ENCODE data around the gene INPP5B.

The INPP5B gene

GRCh38 chr1:37867784-37868183 is 79.1 kb downstream of the INPP5B start:
- no peak overlapping the region for H3K4me3 ChIP-seq (ENCODE audit: low read depth, low read length)
- DNase-seq (ENCODE audit: low read depth) = no peak
- TF ChIP-seq CTCF (IDR thresholded peaks at IDR 0.05; ENCODE audit: insufficient read depth, low read depth, low read length, missing control alignments) = no peak

- no peak overlapping the region for H3K4me3 ChIP-seq (ENCODE audit: low read depth, low read length)
- no peak for TF ChIP-seq CTCF (IDR thresholded peaks at IDR 0.05; ENCODE audit: insufficient read depth, low read depth, low read length, missing control alignments)
- no peak for DNase-seq (ENCODE audit: low read depth)
Observed at GRCh38 chr1:37866491-37866890, 80.4 kb downstream of the INPP5B start.

GRCh38 chr1:37865348-37866120 is 81.3 kb downstream of the INPP5B start:
- TF ChIP-seq CTCF (IDR thresholded peaks at IDR 0.05; ENCODE audit: insufficient read depth, low read depth, low read length, missing control alignments) = no peak
- H3K4me3 ChIP-seq (ENCODE audit: low read depth, low read length) = no peak overlapping the region
- DNase-seq (ENCODE audit: low read depth) = no peak

GRCh38 chr1:37862330-37862729 is 84.5 kb downstream of the INPP5B start:
- no peak overlapping the region for H3K4me3 ChIP-seq (ENCODE audit: low read depth, low read length)
- no peak for DNase-seq (ENCODE audit: low read depth)
- no peak for TF ChIP-seq CTCF (IDR thresholded peaks at IDR 0.05; ENCODE audit: insufficient read depth, low read depth, low read length, missing control alignments)

- no peak for DNase-seq (ENCODE audit: low read depth)
- no peak for TF ChIP-seq CTCF (IDR thresholded peaks at IDR 0.05; ENCODE audit: insufficient read depth, low read depth, low read length, missing control alignments)
Observed at GRCh38 chr1:37861151-37861550, 85.7 kb downstream of the INPP5B start.

GRCh38 chr1:37860346-37860666 is 86.5 kb downstream of the INPP5B start:
- TF ChIP-seq CTCF (IDR thresholded peaks at IDR 0.05; ENCODE audit: insufficient read depth, low read depth, low read length, missing control alignments) = no peak
- peak overlapping the region; percentile 88 for H3K4me3 ChIP-seq (ENCODE audit: low read depth, low read length)
- no peak for DNase-seq (ENCODE audit: low read depth)

More at GRCh38 chr1:37861151-37861550, 85.7 kb downstream of the INPP5B start:
- H3K4me3 ChIP-seq (ENCODE audit: low read depth, low read length) = no peak overlapping the region

All from GM12865 (cell line).